Measurements from ENCODE around the gene ACOT8. TPM values are rescaled to one million over a fixed set of nuclear protein-coding genes. Genes with fewer than 3 reads are reported as not detected.
A peak's percentile ranks its signal among the peaks of the same experiment; 100 is the strongest.

Gene ACOT8
- total RNA-seq (2022) (19.5 and 20.1 TPM in 2 replicates), Bru-seq, nascent RNA (percentile 61 among the genes with signal in this experiment), BruChase-seq, experiment 1, labeled RNA remaining after a 6-hour chase (percentile 47 among the genes with signal in this experiment), BruChase-seq, experiment 2, labeled RNA remaining after a 2-hour chase (percentile 48 among the genes with signal in this experiment)
- long read RNA-seq, transcript ACOT8-201 (6 exons, 1,168 nt): major isoform, 37 of 77 reads
- long read RNA-seq, partial matches to known transcripts: 26 of 77 reads
- long read RNA-seq, other reads (novel, unspliced or antisense): 7 of 77 reads

- H3K4me3 Mint-ChIP-seq (ENCODE audit: unreplicated experiment): peak within 1 kb of the TSS; percentile 92
- H3K27ac Mint-ChIP-seq (ENCODE audit: low read depth, unreplicated experiment): peak within 1 kb of the TSS; percentile 92
- no peak for TF ChIP-seq CTCF (IDR thresholded peaks at IDR 0.05; ENCODE audit: unreplicated experiment)
- intact Hi-C loops (cut with micrococcal nuclease): loop anchor here (2.0 kb wide), 1 partner anchor 78 kb away; the partner anchor contains the start of gene PCIF1
- peak; percentile 100 for DNase-seq (ENCODE audit: unreplicated experiment)
- ChIA-PET POLR2A (interaction anchor here (0.6 to 4.1 kb wide), 26 partner anchors 10 to 1263 kb away, joined by 3 to 40 read pairs (median 5); partner anchors contain the start of genes CTSA, DNTTIP1, NEURL2 and PCIF1), CTCF (interaction anchor here (0.5 to 2.2 kb wide), 9 partner anchors 13 to 265 kb away, joined by 3 to 9 read pairs (median 3); partner anchors contain the start of gene PCIF1)
- no TSS peak for BruUV-seq (replicated peaks)
- H3K27me3 Mint-ChIP-seq (ENCODE audit: insufficient read depth, unreplicated experiment): no peaks in the 10 kb centered on the region
- peaks cover 18% of the 10 kb centered on the region for H3K36me3 Mint-ChIP-seq (ENCODE audit: insufficient read depth, unreplicated experiment)
- H3K4me1 Mint-ChIP-seq (ENCODE audit: insufficient read depth, unreplicated experiment): peaks cover 16% of the 10 kb centered on the region
- H3K9me3 Mint-ChIP-seq (ENCODE audit: unreplicated experiment): no peaks in the 10 kb centered on the region
Observed at GRCh38 chr20:45857114-45857881, at the start of gene ACOT8, which contains the start of gene ZSWIM3. Gene ACOT8 (minus strand): TSS chr20:45857392. CDS start chr20:45857315, 77 bp downstream. Gene ZSWIM3 (plus strand): TSS chr20:45857614. CDS start chr20:45857826, 212 bp downstream.

GRCh38 chr20:45905505-45906079 lies 48.4 kb upstream of the ACOT8 start:
- no peaks in the 10 kb centered on the region for H3K36me3 Mint-ChIP-seq (ENCODE audit: insufficient read depth, unreplicated experiment)
- peaks cover 9% of the 10 kb centered on the region for H3K4me1 Mint-ChIP-seq (ENCODE audit: insufficient read depth, unreplicated experiment)
- peak; percentile 91 for DNase-seq (ENCODE audit: unreplicated experiment)
- intact Hi-C loops (cut with micrococcal nuclease): no loop called here
- H3K4me3 Mint-ChIP-seq (ENCODE audit: unreplicated experiment): peak overlapping the region; percentile 2
- H3K27ac Mint-ChIP-seq (ENCODE audit: low read depth, unreplicated experiment): peak overlapping the region; percentile 55
- no peak for TF ChIP-seq CTCF (IDR thresholded peaks at IDR 0.05; ENCODE audit: unreplicated experiment)
- BruUV-seq (replicated peaks): no TSS peak
- H3K27me3 Mint-ChIP-seq (ENCODE audit: insufficient read depth, unreplicated experiment): no peaks in the 10 kb centered on the region
- ChIA-PET POLR2A (interaction anchor here (0.6 to 2.9 kb wide), 26 partner anchors 9 to 1189 kb away, joined by 3 to 49 read pairs (median 4); partner anchors contain the start of genes CTSA, NEURL2, PCIF1 and SNX21), CTCF (interaction anchor here (0.6 to 1.4 kb wide), 7 partner anchors 14 to 95 kb away, joined by 3 to 5 read pairs (median 4); partner anchors contain the start of gene CTSA)
- H3K9me3 Mint-ChIP-seq (ENCODE audit: unreplicated experiment): no peaks in the 10 kb centered on the region

- Mint-ChIP-seq H3K4me3 (ENCODE audit: unreplicated experiment) (no peak overlapping the region), H3K36me3 (ENCODE audit: insufficient read depth, unreplicated experiment) (no peaks in the 10 kb centered on the region), H3K27me3 (ENCODE audit: insufficient read depth, unreplicated experiment) (no peaks in the 10 kb centered on the region), H3K4me1 (ENCODE audit: insufficient read depth, unreplicated experiment) (peaks cover 8% of the 10 kb centered on the region), H3K27ac (ENCODE audit: low read depth, unreplicated experiment) (no peak overlapping the region), H3K9me3 (ENCODE audit: unreplicated experiment) (no peaks in the 10 kb centered on the region)
- intact Hi-C loops (cut with micrococcal nuclease): no loop called here
- CTCF ChIA-PET: interaction anchor here (0.6 to 1.4 kb wide), 8 partner anchors 13 to 614 kb away, joined by 3 to 5 read pairs (median 4); partner anchors contain the start of gene CTSA
- DNase-seq (ENCODE audit: unreplicated experiment): no peak
- POLR2A ChIA-PET: interaction anchor here (0.6 to 2.9 kb wide), 24 partner anchors 10 to 1188 kb away, joined by 3 to 49 read pairs (median 4); partner anchors contain the start of genes CTSA, NEURL2, PCIF1 and SNX21
- no TSS peak for BruUV-seq (replicated peaks)
- no peak for TF ChIP-seq CTCF (IDR thresholded peaks at IDR 0.05; ENCODE audit: unreplicated experiment)
Observed at GRCh38 chr20:45904583-45905504, 47.7 kb upstream of the ACOT8 start.

Measured in MCF 10A (cell line).